ENCODE data around the gene CD300LB.

DNA sequence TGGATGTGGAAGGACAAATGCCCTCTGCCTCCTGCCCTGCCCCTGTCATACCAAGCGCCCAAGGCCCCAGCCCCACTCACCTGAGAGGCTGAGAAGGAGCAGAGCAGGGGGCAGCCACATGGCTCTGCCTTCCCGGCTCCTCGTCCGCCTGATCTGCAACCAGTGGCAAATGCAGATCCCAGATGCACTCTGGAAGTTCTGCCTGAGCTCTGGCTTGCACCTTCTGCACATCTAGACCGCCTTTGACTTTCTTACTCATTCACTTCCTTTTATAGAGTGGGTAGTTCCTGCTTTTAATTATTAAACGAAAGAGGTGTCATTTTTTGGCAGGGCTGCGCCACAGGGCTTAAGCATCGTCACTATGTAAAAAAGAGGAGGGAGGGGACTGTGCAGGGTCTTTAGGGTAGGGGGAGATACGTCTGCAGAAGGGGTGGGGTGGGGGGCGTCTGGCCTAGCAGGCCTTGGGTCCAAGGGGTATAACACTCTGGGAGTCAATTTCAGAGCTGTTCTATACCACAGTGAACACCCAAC, at the start of gene CD300LB:
- TF ChIP-seq, protein P1, sequence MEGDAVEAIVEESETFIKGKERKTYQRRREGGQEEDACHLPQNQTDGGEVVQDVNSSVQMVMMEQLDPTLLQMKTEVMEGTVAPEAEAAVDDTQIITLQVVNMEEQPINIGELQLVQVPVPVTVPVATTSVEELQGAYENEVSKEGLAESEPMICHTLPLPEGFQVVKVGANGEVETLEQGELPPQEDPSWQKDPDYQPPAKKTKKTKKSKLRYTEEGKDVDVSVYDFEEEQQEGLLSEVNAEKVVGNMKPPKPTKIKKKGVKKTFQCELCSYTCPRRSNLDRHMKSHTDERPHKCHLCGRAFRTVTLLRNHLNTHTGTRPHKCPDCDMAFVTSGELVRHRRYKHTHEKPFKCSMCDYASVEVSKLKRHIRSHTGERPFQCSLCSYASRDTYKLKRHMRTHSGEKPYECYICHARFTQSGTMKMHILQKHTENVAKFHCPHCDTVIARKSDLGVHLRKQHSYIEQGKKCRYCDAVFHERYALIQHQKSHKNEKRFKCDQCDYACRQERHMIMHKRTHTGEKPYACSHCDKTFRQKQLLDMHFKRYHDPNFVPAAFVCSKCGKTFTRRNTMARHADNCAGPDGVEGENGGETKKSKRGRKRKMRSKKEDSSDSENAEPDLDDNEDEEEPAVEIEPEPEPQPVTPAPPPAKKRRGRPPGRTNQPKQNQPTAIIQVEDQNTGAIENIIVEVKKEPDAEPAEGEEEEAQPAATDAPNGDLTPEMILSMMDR (conservative IDR thresholded peaks at IDR 0.05): no peak
- no peak for TF ChIP-seq ZFX (IDR thresholded peaks at IDR 0.05)
